Measurements from ENCODE around the gene ATP6V1B1.

ATP6V1B1 gene

DNA sequence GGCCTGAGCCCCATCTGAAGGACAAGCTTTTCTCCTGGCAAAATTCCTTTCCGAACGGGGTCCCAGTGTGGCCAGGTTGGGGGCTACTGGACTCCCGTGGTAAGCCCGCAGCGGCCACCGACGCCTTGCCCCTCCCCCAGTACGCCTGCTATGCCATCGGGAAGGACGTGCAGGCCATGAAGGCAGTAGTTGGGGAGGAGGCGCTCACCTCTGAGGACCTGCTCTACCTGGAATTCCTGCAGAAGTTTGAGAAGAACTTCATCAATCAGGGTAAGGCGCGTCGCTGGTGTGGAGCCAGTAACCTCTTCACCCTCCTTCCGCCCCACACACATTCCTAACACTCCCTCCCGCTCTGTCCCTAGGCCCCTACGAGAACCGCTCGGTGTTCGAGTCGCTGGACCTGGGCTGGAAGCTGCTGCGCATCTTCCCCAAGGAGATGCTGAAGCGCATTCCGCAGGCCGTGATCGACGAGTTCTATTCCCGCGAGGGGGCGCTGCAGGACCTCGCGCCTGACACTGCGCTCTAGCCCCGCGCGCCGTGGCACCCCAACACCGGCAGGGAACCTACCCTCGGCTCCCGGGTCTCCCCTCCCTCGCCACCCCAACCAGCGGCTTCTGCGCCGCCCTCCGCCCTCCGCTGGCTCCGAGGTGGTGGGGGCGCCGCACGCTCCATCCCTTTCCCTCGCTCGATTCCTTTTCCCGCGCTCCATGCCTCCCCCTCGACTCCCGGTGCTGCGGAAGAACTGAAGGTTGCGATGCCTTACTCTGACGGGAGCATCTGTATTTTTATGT, 29.1 kb downstream of the ATP6V1B1 start:
- peaks cover 3% of the 10 kb centered on the region for H3K4me1 ChIP-seq (ENCODE audit: insufficient read depth, low read length)
- H3K4me3 ChIP-seq (ENCODE audit: low read depth in 1 of 2, low read length in 2 of 2), result peak overlapping the region; percentile 53 to 64
- H3K9ac ChIP-seq (ENCODE audit: low read length), result no peak overlapping the region
- no peaks in the 10 kb centered on the region for H3K36me3 ChIP-seq (ENCODE audit: insufficient read depth, low read length)
- H3K9me3 ChIP-seq (ENCODE audit: low read length), result no peaks in the 10 kb centered on the region
- H3K27me3 ChIP-seq (ENCODE audit: control insufficient read depth in 1 of 2, insufficient read depth in 2 of 2, low read length in 2 of 2), result peaks cover 6 to 18% of the 10 kb centered on the region in 2 donors
- no peak overlapping the region for H3K27ac ChIP-seq (ENCODE audit: low read depth, low read length)

GRCh38 chr2:70965506-70965905, 29.8 kb downstream of the ATP6V1B1 start:
- H3K9me3 ChIP-seq (ENCODE audit: low read length), result no peaks in the 10 kb centered on the region
- no peak overlapping the region for H3K27ac ChIP-seq (ENCODE audit: low read depth, low read length)
- H3K27me3 ChIP-seq (ENCODE audit: control insufficient read depth in 1 of 2, insufficient read depth in 2 of 2, low read length in 2 of 2), result peaks cover 6 to 18% of the 10 kb centered on the region in 2 donors
- no peak overlapping the region for H3K9ac ChIP-seq (ENCODE audit: low read length)
- H3K36me3 ChIP-seq (ENCODE audit: insufficient read depth, low read length), result no peaks in the 10 kb centered on the region
- peak overlapping the region in 1 of 2 donors; percentile 53 for H3K4me3 ChIP-seq (ENCODE audit: low read depth in 1 of 2, low read length in 2 of 2)
- H3K4me1 ChIP-seq (ENCODE audit: insufficient read depth, low read length), result peaks cover 3% of the 10 kb centered on the region

GRCh38 chr2:70966681-70967080, 31.0 kb downstream of the ATP6V1B1 start:
- Histone ChIP-seq H3K4me3 (ENCODE audit: low read depth in 1 of 2, low read length in 2 of 2) (no peak overlapping the region), H3K4me1 (ENCODE audit: insufficient read depth, low read length) (peaks cover 3% of the 10 kb centered on the region), H3K27ac (ENCODE audit: low read depth, low read length) (no peak overlapping the region), H3K9ac (ENCODE audit: low read length) (no peak overlapping the region), H3K9me3 (ENCODE audit: low read length) (no peaks in the 10 kb centered on the region), H3K36me3 (ENCODE audit: insufficient read depth, low read length) (no peaks in the 10 kb centered on the region), H3K27me3 (ENCODE audit: control insufficient read depth in 1 of 2, insufficient read depth in 2 of 2, low read length in 2 of 2) (peaks cover 6 to 18% of the 10 kb centered on the region in 2 donors)

- Histone ChIP-seq H3K36me3 (ENCODE audit: insufficient read depth, low read length) (no peaks in the 10 kb centered on the region), H3K4me3 (ENCODE audit: low read depth in 1 of 2, low read length in 2 of 2) (no peak overlapping the region), H3K27ac (ENCODE audit: low read depth, low read length) (no peak overlapping the region), H3K4me1 (ENCODE audit: insufficient read depth, low read length) (peaks cover 3% of the 10 kb centered on the region), H3K9me3 (ENCODE audit: low read length) (no peaks in the 10 kb centered on the region), H3K27me3 (ENCODE audit: control insufficient read depth in 1 of 2, insufficient read depth in 2 of 2, low read length in 2 of 2) (peaks cover 6 to 18% of the 10 kb centered on the region in 2 donors), H3K9ac (ENCODE audit: low read length) (no peak overlapping the region)
These were observed 31.5 kb downstream of the ATP6V1B1 start for GRCh38 chr2:70967189-70967588.

DNA sequence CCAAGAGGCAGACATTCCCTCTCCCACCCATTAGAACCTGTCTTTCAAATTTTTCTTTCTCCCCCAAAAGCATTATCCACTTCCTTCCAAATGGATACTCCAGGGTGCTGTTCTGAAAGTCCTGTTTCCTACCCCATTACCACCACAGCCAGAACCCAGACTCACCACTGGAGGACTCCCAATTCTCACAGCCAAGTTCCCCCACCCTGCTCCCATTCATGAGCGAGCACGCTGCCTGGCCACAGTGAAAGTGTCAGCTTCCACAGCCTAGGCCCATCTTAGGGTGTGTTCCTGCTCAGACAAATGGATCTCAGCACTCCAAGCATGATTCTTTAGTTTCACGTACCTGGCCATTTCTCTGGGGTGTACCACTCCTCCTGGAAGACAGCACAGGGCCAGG, 38.9 kb downstream of the ATP6V1B1 start:
- no peaks in the 10 kb centered on the region for H3K9me3 ChIP-seq (ENCODE audit: low read length)
- peaks cover 16% of the 10 kb centered on the region for H3K4me1 ChIP-seq (ENCODE audit: insufficient read depth, low read length)
- no peak overlapping the region for H3K9ac ChIP-seq (ENCODE audit: low read length)
- no peak overlapping the region for H3K4me3 ChIP-seq (ENCODE audit: low read depth in 1 of 2, low read length in 2 of 2)
- H3K27me3 ChIP-seq (ENCODE audit: control insufficient read depth in 1 of 2, insufficient read depth in 2 of 2, low read length in 2 of 2), result no peaks in the 10 kb centered on the region
- H3K36me3 ChIP-seq (ENCODE audit: insufficient read depth, low read length), result no peaks in the 10 kb centered on the region
- H3K27ac ChIP-seq (ENCODE audit: low read depth, low read length), result no peak overlapping the region

GRCh38 chr2:70975237-70975636, 39.5 kb downstream of the ATP6V1B1 start:
- H3K4me1 ChIP-seq (ENCODE audit: insufficient read depth, low read length), result peaks cover 16% of the 10 kb centered on the region
- H3K9me3 ChIP-seq (ENCODE audit: low read length), result no peaks in the 10 kb centered on the region
- H3K36me3 ChIP-seq (ENCODE audit: insufficient read depth, low read length), result no peaks in the 10 kb centered on the region
- H3K4me3 ChIP-seq (ENCODE audit: low read depth in 1 of 2, low read length in 2 of 2), result no peak overlapping the region
- no peaks in the 10 kb centered on the region for H3K27me3 ChIP-seq (ENCODE audit: control insufficient read depth in 1 of 2, insufficient read depth in 2 of 2, low read length in 2 of 2)
- no peak overlapping the region for H3K27ac ChIP-seq (ENCODE audit: low read depth, low read length)
- no peak overlapping the region for H3K9ac ChIP-seq (ENCODE audit: low read length)

DNA sequence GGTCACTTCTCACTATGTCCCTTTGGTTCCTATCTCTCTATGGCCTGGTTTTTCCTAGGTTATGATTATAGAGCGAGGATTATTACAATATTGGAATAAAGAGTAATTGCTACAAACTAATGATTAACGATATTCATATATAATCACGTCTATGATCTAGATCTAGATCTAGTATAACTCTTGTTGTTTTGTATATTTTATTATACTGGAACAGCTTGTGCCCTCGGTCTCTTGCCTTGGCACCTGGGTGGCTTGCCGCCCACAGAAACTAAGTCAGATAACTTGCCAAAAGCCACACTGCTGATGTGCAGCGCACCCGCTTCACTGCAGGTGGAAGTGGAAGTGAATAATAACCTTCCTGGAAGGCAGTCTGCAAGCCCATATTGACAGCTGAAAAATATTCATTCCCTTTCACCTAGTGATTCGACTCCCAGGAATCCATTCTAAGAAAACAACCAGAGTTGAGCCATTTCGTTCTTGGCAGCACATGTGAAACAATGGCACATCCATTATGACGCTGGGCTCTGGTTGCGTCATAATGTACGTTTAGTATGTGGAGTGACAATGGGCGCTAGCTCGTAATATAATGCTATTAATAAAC, 42.0 kb downstream of the ATP6V1B1 start:
- Histone ChIP-seq H3K4me1 (ENCODE audit: insufficient read depth, low read length) (peaks cover 16% of the 10 kb centered on the region), H3K4me3 (ENCODE audit: low read depth in 1 of 2, low read length in 2 of 2) (peak overlapping the region in 1 of 2 donors; percentile 87), H3K27me3 (ENCODE audit: control insufficient read depth in 1 of 2, insufficient read depth in 2 of 2, low read length in 2 of 2) (no peaks in the 10 kb centered on the region), H3K36me3 (ENCODE audit: insufficient read depth, low read length) (no peaks in the 10 kb centered on the region), H3K9me3 (ENCODE audit: low read length) (no peaks in the 10 kb centered on the region), H3K27ac (ENCODE audit: low read depth, low read length) (peak overlapping the region; percentile 82), H3K9ac (ENCODE audit: low read length) (peak overlapping the region; percentile 71)

DNA sequence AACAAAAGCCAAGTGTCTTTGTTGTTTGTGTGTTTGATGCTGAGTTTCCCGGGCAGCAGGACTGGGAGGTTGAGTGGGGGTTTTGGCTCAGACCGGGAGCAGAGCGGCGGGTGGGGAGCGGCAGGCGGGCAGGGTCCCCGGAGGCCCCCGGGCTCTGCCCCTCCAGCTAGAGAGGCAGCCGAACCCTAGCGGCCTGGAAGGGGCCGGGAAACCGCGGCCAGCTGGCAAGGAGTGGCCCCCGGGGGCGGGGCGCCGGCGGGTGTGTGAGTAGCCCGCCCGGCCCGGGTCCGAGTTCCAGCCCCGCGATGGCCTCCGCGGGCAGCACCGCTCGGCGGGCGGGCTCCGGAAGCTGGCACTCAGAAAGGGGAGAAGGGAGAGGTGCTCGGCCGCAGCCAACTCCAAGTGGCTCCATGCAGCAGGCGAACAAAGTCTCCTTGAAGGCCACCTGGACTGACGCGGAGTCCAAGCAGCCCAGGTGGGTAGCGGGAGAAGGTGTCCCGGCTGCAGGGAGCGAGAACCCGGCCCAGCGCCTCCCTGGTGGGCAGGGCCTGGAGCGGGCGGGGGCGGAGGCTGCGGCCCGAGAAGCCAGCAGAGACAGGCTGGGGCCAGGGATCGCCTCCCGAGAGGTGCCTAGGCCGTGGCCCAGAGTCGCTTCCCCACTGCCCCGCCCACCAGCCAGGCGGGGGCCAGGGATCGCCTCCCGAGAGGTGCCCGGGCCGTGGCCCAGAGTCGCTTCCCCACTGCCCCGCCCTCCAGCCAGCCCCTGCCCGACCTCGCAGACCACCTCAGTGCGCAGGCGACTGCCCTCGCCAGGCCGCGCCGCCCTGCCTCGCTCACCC, 42.9 kb downstream of the ATP6V1B1 start, which contains the start of gene ANKRD53:
TSS of gene ANKRD53 (plus strand) at position 290 of the 839 bp plus-strand sequence. CDS start at position 306, 16 bp downstream.
- Histone ChIP-seq H3K36me3 (ENCODE audit: insufficient read depth, low read length) (peaks cover under 1% of the 10 kb centered on the region), H3K27ac (ENCODE audit: low read depth, low read length) (peak within 1 kb of the TSS; percentile 82), H3K9ac (ENCODE audit: low read length) (peak within 1 kb of the TSS; percentile 71), H3K9me3 (ENCODE audit: low read length) (no peaks in the 10 kb centered on the region), H3K4me1 (ENCODE audit: insufficient read depth, low read length) (peaks cover 16% of the 10 kb centered on the region), H3K4me3 (ENCODE audit: low read depth in 1 of 2, low read length in 2 of 2) (peak within 1 kb of the TSS; percentile 58 to 87), H3K27me3 (ENCODE audit: control insufficient read depth in 1 of 2, insufficient read depth in 2 of 2, low read length in 2 of 2) (no peaks in the 10 kb centered on the region)

- Histone ChIP-seq H3K27ac (ENCODE audit: low read depth, low read length) (peak overlapping the region; percentile 74), H3K27me3 (ENCODE audit: control insufficient read depth in 1 of 2, insufficient read depth in 2 of 2, low read length in 2 of 2) (no peaks in the 10 kb centered on the region), H3K9ac (ENCODE audit: low read length) (no peak overlapping the region), H3K9me3 (ENCODE audit: low read length) (no peaks in the 10 kb centered on the region), H3K4me3 (ENCODE audit: low read depth in 1 of 2, low read length in 2 of 2) (peak overlapping the region; percentile 58 to 63), H3K36me3 (ENCODE audit: insufficient read depth, low read length) (peaks cover 6% of the 10 kb centered on the region), H3K4me1 (ENCODE audit: insufficient read depth, low read length) (peaks cover 16% of the 10 kb centered on the region)
These were observed 43.4 kb downstream of the ATP6V1B1 start for GRCh38 chr2:70979180-70979488.

DNA sequence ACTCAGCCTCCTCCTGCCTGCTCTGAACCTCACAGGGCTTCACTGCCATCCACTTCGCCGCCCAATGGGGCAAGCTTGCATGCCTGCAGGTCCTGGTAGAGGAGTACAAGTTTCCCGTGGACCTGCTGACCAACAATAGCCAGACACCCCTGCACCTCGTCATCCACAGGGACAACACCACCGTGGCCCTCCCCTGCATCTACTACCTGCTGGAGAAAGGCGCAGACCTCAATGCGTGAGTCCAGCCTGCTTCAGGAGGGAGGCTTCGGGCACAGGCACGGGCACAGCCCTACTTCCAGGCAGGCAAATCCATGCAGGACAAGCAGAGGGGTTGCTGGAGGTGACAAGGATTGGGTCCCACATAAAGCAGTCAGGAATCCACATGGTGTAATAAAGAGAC, 43.9 kb downstream of the ATP6V1B1 start:
- Histone ChIP-seq H3K4me1 (ENCODE audit: insufficient read depth, low read length) (peaks cover 16% of the 10 kb centered on the region), H3K36me3 (ENCODE audit: insufficient read depth, low read length) (peaks cover 9% of the 10 kb centered on the region), H3K27me3 (ENCODE audit: control insufficient read depth in 1 of 2, insufficient read depth in 2 of 2, low read length in 2 of 2) (no peaks in the 10 kb centered on the region), H3K9me3 (ENCODE audit: low read length) (no peaks in the 10 kb centered on the region), H3K4me3 (ENCODE audit: low read depth in 1 of 2, low read length in 2 of 2) (no peak overlapping the region), H3K9ac (ENCODE audit: low read length) (no peak overlapping the region), H3K27ac (ENCODE audit: low read depth, low read length) (peak overlapping the region; percentile 74)

- H3K4me3 ChIP-seq (ENCODE audit: low read depth in 1 of 2, low read length in 2 of 2), result no peak overlapping the region
- no peaks in the 10 kb centered on the region for H3K9me3 ChIP-seq (ENCODE audit: low read length)
- peaks cover 20% of the 10 kb centered on the region for H3K36me3 ChIP-seq (ENCODE audit: insufficient read depth, low read length)
- H3K4me1 ChIP-seq (ENCODE audit: insufficient read depth, low read length), result peaks cover 14% of the 10 kb centered on the region
- no peak overlapping the region for H3K27ac ChIP-seq (ENCODE audit: low read depth, low read length)
- no peaks in the 10 kb centered on the region for H3K27me3 ChIP-seq (ENCODE audit: control insufficient read depth in 1 of 2, insufficient read depth in 2 of 2, low read length in 2 of 2)
- H3K9ac ChIP-seq (ENCODE audit: low read length), result no peak overlapping the region
These were observed 45.7 kb downstream of the ATP6V1B1 start for GRCh38 chr2:70981421-70981820.
